ENCODE measurements around the gene PTPRD.

Gene PTPRD

DNA sequence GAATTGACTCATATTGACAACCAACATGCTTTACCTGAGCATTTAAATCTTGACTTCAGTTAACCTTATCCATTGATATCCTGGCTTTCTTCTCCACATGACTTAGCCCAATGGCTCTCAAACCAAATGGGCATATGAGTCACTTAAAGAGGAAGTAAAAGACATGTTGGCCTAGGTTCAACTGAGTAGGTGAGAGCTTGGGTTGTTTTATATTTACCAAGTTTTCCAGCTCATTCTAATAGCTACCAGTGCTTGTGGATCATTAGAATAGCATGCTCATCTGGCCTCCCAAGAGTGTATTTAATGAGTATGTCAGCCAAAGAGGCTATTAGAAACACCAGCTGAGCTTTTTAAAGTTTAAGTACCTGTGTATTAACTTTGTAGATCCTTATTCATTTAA, 1049.0 kb downstream of the PTPRD start:
- DNase-seq (ENCODE audit: low read depth), result no peak
- no peak overlapping the region for H3K4me3 ChIP-seq (ENCODE audit: low read depth, low read length)
- TF ChIP-seq, protein P1, sequence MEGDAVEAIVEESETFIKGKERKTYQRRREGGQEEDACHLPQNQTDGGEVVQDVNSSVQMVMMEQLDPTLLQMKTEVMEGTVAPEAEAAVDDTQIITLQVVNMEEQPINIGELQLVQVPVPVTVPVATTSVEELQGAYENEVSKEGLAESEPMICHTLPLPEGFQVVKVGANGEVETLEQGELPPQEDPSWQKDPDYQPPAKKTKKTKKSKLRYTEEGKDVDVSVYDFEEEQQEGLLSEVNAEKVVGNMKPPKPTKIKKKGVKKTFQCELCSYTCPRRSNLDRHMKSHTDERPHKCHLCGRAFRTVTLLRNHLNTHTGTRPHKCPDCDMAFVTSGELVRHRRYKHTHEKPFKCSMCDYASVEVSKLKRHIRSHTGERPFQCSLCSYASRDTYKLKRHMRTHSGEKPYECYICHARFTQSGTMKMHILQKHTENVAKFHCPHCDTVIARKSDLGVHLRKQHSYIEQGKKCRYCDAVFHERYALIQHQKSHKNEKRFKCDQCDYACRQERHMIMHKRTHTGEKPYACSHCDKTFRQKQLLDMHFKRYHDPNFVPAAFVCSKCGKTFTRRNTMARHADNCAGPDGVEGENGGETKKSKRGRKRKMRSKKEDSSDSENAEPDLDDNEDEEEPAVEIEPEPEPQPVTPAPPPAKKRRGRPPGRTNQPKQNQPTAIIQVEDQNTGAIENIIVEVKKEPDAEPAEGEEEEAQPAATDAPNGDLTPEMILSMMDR (conservative IDR thresholded peaks at IDR 0.05; ENCODE audit: low read depth, low read length), result no peak

DNA sequence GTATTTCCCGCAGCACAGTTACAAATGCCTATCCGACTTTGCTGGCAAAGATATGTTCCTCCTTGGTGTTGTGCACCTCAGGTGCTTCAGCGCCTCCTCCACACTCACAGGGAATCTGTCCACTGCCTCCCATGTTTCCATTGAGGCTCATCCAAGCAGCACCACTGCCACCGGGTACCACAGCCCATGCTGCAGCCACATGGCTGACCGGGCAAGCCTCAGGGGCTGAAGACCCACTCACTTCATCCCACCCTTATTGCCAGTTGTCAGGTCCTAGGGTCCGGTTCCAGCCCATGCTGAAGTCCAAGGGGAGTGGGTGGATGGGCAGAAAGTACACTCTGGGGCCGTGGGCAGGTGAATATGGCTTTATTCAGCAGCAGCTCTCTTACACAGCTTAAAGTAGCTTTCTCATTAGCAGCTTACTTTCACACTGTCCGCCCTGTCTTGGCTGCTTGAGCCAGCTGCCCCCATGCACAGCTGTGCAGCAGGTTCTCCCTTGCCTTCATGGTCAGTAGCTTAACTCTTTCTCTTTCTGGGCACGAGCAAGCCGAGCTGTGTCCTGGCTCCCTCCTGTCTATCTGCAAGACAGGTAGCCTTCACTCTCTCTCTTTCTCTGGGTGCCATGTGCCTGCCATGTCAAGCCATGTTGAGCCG, 1052.3 kb downstream of the PTPRD start:
- TF ChIP-seq, protein P1 (conservative IDR thresholded peaks at IDR 0.05; ENCODE audit: low read depth, low read length), result no peak
- H3K4me3 ChIP-seq (ENCODE audit: low read depth, low read length), result no peak overlapping the region
- no peak for DNase-seq (ENCODE audit: low read depth)

DNA sequence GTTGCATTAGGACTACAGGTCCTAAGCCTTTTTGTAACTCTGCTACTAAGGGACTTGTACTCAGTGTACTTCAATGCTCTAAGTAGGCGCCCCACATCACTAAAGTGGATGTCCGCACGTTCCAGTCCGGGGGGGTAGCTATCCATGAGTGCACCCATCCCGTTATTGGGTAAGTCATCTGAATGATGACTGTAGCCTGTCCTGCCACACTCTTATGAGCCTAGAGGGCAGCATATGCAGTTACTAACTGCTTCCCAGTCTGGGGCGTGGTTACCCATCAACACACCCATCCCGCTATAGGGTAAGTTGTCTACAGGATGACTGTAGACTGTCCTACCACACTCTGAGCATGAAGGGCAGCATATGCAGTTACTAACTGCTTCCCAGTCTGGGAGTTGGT, 1053.9 kb downstream of the PTPRD start:
- no peak for DNase-seq (ENCODE audit: low read depth)
- no peak overlapping the region for H3K4me3 ChIP-seq (ENCODE audit: low read depth, low read length)
- TF ChIP-seq, protein P1 (conservative IDR thresholded peaks at IDR 0.05; ENCODE audit: low read depth, low read length), result no peak

GRCh38 chr9:9557804-9558334, 1054.9 kb downstream of the PTPRD start:
- TF ChIP-seq, protein P1 (conservative IDR thresholded peaks at IDR 0.05; ENCODE audit: low read depth, low read length), result no peak

DNA sequence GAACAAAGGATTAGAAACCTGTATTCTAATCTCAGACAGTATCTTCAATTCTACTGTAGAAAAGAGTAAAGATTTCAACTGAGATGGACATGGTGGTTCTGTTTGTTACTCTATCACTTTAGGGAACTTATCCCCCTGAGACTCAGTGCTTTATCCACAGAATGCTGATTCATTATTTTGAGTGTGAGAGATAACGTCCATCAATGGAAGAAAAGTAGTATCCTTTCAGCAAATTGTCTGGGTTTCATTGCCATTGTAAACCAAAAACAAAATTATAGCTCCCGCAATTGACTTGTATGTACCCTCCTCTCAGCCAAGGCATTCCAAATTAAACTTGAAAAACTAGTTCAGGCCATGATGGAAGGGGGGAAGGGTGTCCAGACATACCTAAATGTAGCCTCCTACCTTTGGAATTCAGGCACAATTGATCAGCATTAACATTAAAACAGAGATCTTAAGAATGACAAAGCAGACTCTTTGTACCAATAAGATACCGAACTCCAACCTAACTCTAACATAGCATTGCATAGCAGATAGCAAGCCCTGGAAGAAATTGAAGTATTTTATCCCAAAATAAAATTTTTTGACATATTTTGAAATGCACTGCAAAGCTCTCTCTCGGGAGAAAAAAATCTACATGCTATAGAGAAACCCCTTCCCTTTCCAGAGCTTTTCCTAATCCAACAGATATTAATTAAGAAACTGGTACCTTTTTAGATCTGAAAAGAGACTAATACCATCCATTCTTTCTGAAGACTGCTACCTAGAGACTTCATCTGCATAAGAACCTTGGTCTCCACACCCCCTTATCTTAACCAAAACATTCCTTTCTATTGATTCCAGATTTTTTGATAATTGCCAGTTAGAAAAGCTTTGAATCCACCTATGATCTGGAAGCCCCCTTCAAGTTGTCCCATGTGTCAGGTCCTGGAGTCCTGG, 1055.7 kb downstream of the PTPRD start:
- H3K4me3 ChIP-seq (ENCODE audit: low read depth, low read length), result no peak overlapping the region
- DNase-seq (ENCODE audit: low read depth), result no peak
- TF ChIP-seq, protein P1 (conservative IDR thresholded peaks at IDR 0.05; ENCODE audit: low read depth, low read length), result no peak

More at GRCh38 chr9:9557804-9558334, 1054.9 kb downstream of the PTPRD start:
- DNase-seq (ENCODE audit: low read depth), result no peak
- no peak overlapping the region for H3K4me3 ChIP-seq (ENCODE audit: low read depth, low read length)

DNA sequence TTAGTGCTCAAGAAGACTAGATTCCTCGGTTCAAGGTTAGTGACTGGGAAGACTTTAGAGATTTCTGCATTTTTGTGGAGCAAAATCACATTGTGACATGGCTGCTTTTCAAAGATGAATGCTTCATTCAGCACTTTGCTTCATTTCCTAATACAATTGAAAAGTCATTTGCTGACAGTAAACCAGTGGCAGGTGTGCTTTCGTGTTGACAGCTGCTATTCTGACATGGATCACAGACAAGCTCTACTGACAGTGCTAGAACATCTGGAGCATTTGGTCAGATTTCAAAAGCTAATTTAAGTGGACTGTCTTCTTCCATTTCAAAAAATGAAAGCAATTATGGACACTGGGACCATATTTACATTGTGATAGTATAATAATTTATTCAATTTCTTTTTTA, 1060.1 kb downstream of the PTPRD start:
- DNase-seq (ENCODE audit: low read depth), result no peak
- TF ChIP-seq, protein P1 (conservative IDR thresholded peaks at IDR 0.05; ENCODE audit: low read depth, low read length), result no peak
- H3K4me3 ChIP-seq (ENCODE audit: low read depth, low read length), result no peak overlapping the region

Measured in choroid plexus epithelial cell (primary cell).